Measurements from ENCODE around the gene CNTNAP2. TPM values are rescaled to one million over a fixed set of nuclear protein-coding genes. Genes with fewer than 3 reads are reported as not detected.

CNTNAP2 gene
- total and polyA plus RNA-seq, 4 donors: 0.14 to 2.3 (median 1.1) TPM

DNA sequence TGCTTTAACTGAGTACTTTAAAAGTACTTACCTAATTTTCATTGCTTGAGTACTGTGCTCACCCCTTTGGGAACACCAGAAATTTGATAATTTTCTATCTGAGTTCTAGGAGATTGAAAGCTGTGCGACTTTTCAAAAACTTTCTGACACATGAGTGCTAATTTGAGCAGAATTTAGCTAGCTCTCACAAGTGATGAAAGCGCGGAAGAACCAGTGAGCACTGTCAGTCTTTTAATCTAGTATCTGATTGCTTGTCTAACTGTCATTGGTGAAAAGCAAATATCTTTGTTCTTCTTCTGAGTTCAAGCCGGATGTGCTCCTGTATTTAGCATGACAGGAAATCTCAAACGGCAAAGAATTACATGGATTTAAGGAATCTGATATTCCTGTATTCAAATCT lies 899.4 kb downstream of the CNTNAP2 start:
- WGBS: 71% methylated on average over 5 of the region's 5 CpGs
- H3K27ac ChIP-seq (ENCODE audit: low read depth in 1 of 2, low read length in 2 of 2): no peak overlapping the region
- no peaks in the 10 kb centered on the region for H3K27me3 ChIP-seq (ENCODE audit: control insufficient read depth in 4 of 4, insufficient read depth in 4 of 4, low read length in 3 of 4)
- H3K9ac ChIP-seq (ENCODE audit: low read depth in 1 of 2, low read length in 2 of 2): no peak overlapping the region
- no peak for DNase-seq (ENCODE audit: low spot score)
- H3K4me3 ChIP-seq (ENCODE audit: low read depth in 1 of 3, low read length in 3 of 3): no peak overlapping the region
- H3K4me1 ChIP-seq (ENCODE audit: control insufficient read depth in 4 of 4, insufficient read depth in 4 of 4, low read length in 3 of 4): no peaks in the 10 kb centered on the region
- H3K36me3 ChIP-seq (ENCODE audit: control insufficient read depth in 4 of 4, insufficient read depth in 3 of 4, low read depth in 1 of 4, low read length in 3 of 4): no peaks in the 10 kb centered on the region
- TF ChIP-seq NR2F2 (IDR thresholded peaks at IDR 0.05): no peak
- no peak for TF ChIP-seq GABPA (IDR thresholded peaks at IDR 0.05 in 1 of 2, conservative IDR thresholded peaks at IDR 0.05 in 1 of 2)
- TF ChIP-seq SP1 (IDR thresholded peaks at IDR 0.05): no peak
- TF ChIP-seq HNF4A (conservative IDR thresholded peaks at IDR 0.05): no peak
- no peak for TF ChIP-seq ATF3 (IDR thresholded peaks at IDR 0.05)
- no peak for TF ChIP-seq JUND (IDR thresholded peaks at IDR 0.05)
- no peak for TF ChIP-seq CTCF (IDR thresholded peaks at IDR 0.05; ENCODE audit: low read depth, low read length, missing input control)
- TF ChIP-seq, protein P1, sequence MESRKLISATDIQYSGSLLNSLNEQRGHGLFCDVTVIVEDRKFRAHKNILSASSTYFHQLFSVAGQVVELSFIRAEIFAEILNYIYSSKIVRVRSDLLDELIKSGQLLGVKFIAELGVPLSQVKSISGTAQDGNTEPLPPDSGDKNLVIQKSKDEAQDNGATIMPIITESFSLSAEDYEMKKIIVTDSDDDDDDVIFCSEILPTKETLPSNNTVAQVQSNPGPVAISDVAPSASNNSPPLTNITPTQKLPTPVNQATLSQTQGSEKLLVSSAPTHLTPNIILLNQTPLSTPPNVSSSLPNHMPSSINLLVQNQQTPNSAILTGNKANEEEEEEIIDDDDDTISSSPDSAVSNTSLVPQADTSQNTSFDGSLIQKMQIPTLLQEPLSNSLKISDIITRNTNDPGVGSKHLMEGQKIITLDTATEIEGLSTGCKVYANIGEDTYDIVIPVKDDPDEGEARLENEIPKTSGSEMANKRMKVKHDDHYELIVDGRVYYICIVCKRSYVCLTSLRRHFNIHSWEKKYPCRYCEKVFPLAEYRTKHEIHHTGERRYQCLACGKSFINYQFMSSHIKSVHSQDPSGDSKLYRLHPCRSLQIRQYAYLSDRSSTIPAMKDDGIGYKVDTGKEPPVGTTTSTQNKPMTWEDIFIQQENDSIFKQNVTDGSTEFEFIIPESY (IDR thresholded peaks at IDR 0.05): no peak
- no peak for TF ChIP-seq FOXA2 (IDR thresholded peaks at IDR 0.05)
- TF ChIP-seq RAD21 (IDR thresholded peaks at IDR 0.05): no peak
- no peak for TF ChIP-seq YY1 (IDR thresholded peaks at IDR 0.05)
- no peak for TF ChIP-seq RXRA (IDR thresholded peaks at IDR 0.05)
- TF ChIP-seq MAX (IDR thresholded peaks at IDR 0.05): no peak
- no peak for TF ChIP-seq HNF4G (IDR thresholded peaks at IDR 0.05)
- H3K9me3 ChIP-seq (ENCODE audit: control insufficient read depth in 4 of 4, low read length in 3 of 4): no peaks in the 10 kb centered on the region

DNA sequence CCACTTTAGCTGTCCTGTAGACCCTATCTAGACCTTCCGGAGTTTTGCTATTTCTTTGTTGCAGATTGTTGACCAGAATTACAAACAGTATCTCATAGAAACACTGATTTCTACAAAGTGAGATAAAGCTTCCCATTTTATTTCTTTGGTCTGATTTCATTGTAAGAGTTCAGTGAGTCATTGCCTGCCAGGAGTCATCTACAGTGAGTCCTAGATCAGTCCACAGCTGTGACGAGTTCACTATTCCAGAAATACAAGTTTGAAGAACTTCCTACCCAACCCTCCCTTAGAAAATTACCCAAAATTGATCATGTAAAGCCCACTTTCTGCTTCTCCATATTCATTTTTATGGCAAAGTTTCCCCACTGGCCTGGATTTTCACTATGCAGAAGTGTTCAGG lies 905.5 kb downstream of the CNTNAP2 start:
- Histone ChIP-seq H3K9me3 (ENCODE audit: control insufficient read depth in 4 of 4, low read length in 3 of 4) (no peaks in the 10 kb centered on the region), H3K4me3 (ENCODE audit: low read depth in 1 of 3, low read length in 3 of 3) (no peak overlapping the region), H3K36me3 (ENCODE audit: control insufficient read depth in 4 of 4, insufficient read depth in 3 of 4, low read depth in 1 of 4, low read length in 3 of 4) (no peaks in the 10 kb centered on the region), H3K4me1 (ENCODE audit: control insufficient read depth in 4 of 4, insufficient read depth in 4 of 4, low read length in 3 of 4) (no peaks in the 10 kb centered on the region), H3K27ac (ENCODE audit: low read depth in 1 of 2, low read length in 2 of 2) (no peak overlapping the region), H3K9ac (ENCODE audit: low read depth in 1 of 2, low read length in 2 of 2) (no peak overlapping the region), H3K27me3 (ENCODE audit: control insufficient read depth in 4 of 4, insufficient read depth in 4 of 4, low read length in 3 of 4) (no peaks in the 10 kb centered on the region)
- 61% methylated on average over 2 of the region's 2 CpGs for WGBS
- TF ChIP-seq SP1 (IDR thresholded peaks at IDR 0.05) (no peak), YY1 (IDR thresholded peaks at IDR 0.05) (no peak), CTCF (IDR thresholded peaks at IDR 0.05; ENCODE audit: low read depth, low read length, missing input control) (no peak), NR2F2 (IDR thresholded peaks at IDR 0.05) (no peak), TAF1 (conservative IDR thresholded peaks at IDR 0.05) (no peak), JUND (IDR thresholded peaks at IDR 0.05) (no peak), GABPA (IDR thresholded peaks at IDR 0.05 in 1 of 2, conservative IDR thresholded peaks at IDR 0.05 in 1 of 2) (no peak), HNF4G (IDR thresholded peaks at IDR 0.05) (no peak), RXRA (IDR thresholded peaks at IDR 0.05) (no peak), RAD21 (IDR thresholded peaks at IDR 0.05) (no peak), MAX (IDR thresholded peaks at IDR 0.05) (no peak), HNF4A (conservative IDR thresholded peaks at IDR 0.05) (no peak), FOXA1 (IDR thresholded peaks at IDR 0.05) (no peak), FOXA2 (IDR thresholded peaks at IDR 0.05) (no peak), ATF3 (IDR thresholded peaks at IDR 0.05) (no peak)
- TF ChIP-seq, protein P2, sequence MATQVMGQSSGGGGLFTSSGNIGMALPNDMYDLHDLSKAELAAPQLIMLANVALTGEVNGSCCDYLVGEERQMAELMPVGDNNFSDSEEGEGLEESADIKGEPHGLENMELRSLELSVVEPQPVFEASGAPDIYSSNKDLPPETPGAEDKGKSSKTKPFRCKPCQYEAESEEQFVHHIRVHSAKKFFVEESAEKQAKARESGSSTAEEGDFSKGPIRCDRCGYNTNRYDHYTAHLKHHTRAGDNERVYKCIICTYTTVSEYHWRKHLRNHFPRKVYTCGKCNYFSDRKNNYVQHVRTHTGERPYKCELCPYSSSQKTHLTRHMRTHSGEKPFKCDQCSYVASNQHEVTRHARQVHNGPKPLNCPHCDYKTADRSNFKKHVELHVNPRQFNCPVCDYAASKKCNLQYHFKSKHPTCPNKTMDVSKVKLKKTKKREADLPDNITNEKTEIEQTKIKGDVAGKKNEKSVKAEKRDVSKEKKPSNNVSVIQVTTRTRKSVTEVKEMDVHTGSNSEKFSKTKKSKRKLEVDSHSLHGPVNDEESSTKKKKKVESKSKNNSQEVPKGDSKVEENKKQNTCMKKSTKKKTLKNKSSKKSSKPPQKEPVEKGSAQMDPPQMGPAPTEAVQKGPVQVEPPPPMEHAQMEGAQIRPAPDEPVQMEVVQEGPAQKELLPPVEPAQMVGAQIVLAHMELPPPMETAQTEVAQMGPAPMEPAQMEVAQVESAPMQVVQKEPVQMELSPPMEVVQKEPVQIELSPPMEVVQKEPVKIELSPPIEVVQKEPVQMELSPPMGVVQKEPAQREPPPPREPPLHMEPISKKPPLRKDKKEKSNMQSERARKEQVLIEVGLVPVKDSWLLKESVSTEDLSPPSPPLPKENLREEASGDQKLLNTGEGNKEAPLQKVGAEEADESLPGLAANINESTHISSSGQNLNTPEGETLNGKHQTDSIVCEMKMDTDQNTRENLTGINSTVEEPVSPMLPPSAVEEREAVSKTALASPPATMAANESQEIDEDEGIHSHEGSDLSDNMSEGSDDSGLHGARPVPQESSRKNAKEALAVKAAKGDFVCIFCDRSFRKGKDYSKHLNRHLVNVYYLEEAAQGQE (IDR thresholded peaks at IDR 0.05): no peak
- TF ChIP-seq, protein P1 (IDR thresholded peaks at IDR 0.05): no peak
- DNase-seq (ENCODE audit: low spot score): no peak
